GM08714 (cell line): Measurements from ENCODE around the gene KRT33A.

ENCODE experiments used
- H3K4me3 ChIP-seq: fragments of 200-500 bp; sonication (Bioruptor generic); 2 replicates; pipeline ENCODE4 v1.5.1; 2014; ENCODE audit warnings: mild to moderate bottlenecking, low read length, inconsistent platforms
- ZNF274 ChIP-seq: IDR thresholded peaks from 2 replicates; pipeline ENCODE4 v1.6.1; 2012; ENCODE audit warnings: mild to moderate bottlenecking, low read depth, low read length

KRT33A gene

DNA sequence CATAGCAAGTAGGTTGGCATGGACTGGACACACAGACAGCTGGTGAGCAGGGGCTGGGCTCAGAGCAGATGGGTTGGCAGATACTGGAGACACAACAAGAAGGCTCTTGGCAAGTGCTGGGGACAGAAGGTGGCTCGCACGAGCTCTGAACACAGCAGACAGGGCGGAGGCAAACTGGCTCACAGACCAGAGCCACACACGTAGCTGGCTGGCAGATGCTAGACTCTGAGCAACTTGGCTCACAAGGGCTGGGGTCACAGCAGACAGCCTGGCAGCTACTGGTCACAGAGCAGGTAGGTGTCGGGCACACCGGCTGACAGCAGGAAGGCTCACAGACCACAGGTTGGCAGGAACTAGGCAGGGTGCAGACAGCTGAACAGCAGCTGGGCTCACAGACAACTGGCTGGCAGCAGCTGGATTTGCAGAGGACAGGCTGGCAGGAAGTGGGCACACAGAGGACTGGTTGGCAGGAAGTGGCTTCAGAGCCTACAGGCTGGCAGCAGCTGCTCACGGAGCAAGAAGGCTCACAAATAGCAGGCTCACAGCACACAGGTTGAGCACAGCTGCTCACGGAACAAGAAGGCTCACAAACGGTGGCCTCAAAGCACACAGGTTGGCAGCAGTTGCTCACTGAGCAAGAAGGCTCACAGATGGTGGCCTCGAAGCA, 42.2 kb downstream of the KRT33A start:
- TF ChIP-seq ZNF274, result no peak
- H3K4me3 ChIP-seq, result no peak overlapping the region

DNA sequence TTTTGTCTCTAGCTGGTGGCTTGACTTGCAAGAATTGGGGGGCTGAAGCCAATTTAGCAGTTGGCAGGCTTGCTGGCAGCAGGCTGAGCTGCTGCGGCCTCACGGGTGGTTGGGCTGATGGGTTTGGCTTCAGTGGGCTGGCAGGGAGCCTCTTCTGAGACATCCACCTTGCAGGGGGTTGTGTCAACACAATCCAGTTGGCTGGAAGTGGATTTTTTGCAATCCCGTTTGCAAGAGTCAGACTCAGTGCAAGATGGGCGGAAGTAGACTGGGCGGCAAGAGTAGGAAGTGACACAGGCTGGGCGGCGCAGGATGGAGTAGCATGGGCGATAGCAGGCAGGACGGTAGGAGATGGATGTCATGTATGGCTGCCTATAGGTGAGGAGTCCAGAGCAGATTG, 43.0 kb downstream of the KRT33A start:
- TF ChIP-seq ZNF274, result no peak
- H3K4me3 ChIP-seq, result no peak overlapping the region

DNA sequence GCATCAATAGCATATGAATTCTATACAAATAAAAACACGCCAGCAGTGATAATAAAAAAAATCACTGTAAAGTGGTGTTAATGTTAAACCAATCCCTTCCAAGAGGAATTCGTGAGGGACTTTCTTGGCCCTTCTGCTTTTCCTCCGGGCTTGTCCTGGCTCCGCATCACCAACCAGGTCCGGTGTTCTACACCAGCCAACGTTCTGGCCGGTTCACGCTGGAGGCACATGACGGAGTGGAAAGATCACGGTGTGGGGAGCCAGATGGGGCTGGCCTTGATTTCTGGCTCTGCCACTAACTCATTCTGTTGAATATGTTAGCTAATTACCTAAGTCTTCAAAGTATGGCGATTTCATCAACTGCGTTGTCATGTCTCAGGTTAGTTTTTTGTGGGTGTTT, 46.5 kb downstream of the KRT33A start:
- TF ChIP-seq ZNF274, result no peak
- no peak overlapping the region for H3K4me3 ChIP-seq

DNA sequence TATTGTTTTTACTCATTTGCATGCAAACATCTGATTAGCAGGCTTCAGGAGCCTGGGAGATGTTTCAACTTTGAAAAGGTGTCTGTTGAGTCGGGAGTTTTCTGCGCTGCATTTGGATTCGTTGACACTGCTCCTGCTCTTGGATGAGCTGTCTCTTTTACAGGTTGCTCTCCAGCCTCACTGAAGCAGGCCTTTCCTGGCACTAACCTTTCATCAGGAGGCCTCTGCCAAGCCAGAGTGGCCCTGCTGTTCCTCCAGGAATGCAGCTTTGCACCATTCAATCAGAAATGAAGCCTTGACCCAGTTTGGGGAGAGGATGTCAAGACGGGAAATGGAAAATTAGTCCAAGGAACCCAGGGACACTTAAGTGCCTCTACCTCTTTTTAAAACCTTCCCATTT, 47.6 kb downstream of the KRT33A start:
- no peak for TF ChIP-seq ZNF274
- no peak overlapping the region for H3K4me3 ChIP-seq

DNA sequence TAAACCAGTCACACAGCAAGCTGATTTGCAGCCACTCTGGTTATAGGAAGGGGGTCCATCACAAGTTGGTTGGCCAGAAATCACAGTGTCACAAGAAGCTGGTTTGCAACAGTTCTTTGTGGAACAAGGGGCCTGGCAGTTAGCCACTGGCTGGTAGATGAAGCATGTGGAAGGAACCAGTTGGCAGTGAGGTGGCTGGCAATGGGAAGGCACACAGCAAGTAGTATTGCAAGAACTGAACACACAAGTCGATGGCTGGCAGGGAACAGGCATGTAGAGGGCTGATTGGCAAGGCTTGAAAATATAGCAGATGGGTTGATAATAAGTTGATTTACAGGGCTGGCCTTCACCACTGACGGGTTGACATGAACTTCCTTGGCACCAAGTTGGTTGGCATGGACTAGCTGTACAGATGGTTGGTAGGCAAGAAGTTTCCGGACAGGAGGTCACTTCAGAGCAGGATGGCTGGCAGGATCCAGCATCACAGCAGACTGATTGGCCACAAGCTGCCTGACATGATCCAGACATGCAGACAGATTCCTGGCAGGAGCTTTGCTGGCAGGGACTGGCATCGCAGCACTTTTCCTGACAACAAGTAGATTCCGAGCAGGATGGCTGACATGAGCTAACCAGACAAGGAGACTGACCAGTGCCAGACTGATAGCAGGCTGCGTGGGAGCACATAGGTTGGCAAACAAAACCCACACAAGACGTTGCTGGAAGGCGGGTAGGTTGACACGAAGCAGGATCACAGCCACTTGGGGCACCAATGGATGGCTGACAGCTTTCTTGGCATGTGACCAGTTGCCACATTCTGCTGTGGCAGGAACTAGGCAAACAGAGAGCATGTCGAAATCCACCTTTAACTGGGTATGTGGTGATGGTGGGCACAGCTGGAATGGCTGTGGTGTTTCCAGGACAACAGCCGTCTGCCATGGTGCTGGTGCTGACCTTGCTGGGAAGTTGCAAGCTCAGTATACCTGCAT, 48.4 kb downstream of the KRT33A start, which contains the start of gene KRTAP29-1:
Gene KRTAP29-1 (minus strand): TSS at position 936 of the 986 bp plus-strand sequence. CDS start 0 bp downstream, at position 936.
- no peak within 1 kb of the TSS for H3K4me3 ChIP-seq
- TF ChIP-seq ZNF274, result no peak

DNA sequence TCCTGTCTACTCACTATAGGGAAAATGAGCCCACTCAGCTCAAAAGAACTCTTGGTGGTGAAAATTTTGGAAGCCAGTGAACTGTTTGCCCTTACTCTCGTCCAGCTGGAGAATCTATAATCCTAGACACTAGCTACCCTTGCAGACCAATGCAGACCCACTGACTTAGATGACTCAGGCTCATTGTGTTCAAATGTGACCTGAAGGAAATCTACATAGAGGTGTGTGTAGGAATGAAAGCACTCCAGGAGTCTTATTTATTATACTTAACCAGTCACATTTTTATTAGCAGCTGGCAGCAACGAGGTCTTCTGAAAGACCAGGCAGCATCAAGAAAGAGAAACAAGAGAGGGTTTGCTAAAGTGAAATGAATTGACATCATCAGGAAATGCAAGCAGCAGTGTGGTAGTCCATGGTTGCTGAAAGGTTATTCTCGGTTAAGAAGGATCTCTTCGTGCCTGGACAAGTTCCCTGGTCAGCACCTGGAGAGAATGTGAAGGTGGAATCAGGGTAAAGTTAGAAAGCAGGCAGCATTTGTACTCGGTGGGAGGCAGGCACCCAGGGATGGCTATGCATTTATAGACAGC, 49.3 kb downstream of the KRT33A start:
- no peak overlapping the region for H3K4me3 ChIP-seq
- no peak for TF ChIP-seq ZNF274

DNA sequence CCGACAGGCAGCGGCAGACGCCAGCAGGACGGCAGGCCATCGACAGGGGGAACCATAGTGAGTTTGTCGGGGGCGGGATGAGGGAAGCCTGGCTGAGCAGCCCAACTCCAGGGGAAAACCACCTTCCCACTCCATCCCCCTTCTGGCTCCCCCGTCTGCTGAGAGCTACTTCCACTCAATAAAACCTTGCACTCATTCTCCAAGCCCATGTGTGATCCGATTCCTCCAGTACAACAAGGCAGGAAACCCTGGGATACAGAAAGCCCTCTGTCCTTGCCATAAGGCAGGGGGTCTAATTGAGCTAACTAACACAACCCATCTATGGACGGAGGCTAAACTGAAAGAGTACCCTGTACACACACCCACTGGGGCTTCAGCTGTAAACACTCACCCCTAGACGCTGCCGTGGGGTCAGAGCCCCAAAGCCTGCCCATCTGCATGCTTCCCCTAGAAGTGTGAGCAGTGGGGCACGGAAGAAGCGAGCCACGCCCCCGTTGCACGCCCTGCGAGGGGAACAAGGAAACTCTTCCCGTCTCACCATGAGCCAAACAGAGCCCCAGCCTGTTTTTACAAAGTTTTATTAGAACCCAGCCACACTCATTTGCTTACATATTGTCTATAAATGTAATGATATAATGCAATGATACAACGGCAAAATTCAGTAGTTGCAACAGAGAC, 52.0 kb downstream of the KRT33A start:
- TF ChIP-seq ZNF274, result no peak

DNA sequence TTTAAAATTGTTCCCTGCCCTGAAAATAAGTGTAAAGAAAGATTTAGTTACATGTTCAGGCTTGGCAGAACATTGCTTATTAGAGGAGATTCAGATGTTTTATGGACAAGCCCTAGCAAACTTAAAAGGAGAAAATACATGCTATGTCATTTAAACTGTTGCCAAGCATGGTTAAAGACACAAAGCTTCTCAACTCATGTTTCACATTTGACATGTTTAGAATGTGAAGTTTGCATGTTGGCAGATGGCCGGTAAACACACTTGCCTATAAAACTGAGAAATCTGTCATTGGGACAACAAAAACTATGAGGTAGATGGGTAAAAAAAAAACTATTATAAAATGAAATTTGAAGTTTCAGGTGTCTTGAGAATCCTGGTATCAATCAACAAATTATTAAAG, 53.8 kb downstream of the KRT33A start:
- no peak overlapping the region for H3K4me3 ChIP-seq
- no peak for TF ChIP-seq ZNF274

More for the DNA sequence above, 52.0 kb downstream of the KRT33A start:
- H3K4me3 ChIP-seq, result no peak overlapping the region
